Endothelial cell of hepatic sinusoid (primary cell): ENCODE measurements around the gene PAGR1.
"Not testable (repeated sequence)": the region's sequence is repeated elsewhere in the genome, so short reads cannot be mapped to it uniquely, and the experiment has no call there.

Source experiments
- in situ Hi-C: cut with HindIII; loops from 2 replicates; pipeline ENCODE4 v1.10.0; 2017; ENCODE audit warnings: low sequenced_read_pairs

Gene PAGR1

DNA sequence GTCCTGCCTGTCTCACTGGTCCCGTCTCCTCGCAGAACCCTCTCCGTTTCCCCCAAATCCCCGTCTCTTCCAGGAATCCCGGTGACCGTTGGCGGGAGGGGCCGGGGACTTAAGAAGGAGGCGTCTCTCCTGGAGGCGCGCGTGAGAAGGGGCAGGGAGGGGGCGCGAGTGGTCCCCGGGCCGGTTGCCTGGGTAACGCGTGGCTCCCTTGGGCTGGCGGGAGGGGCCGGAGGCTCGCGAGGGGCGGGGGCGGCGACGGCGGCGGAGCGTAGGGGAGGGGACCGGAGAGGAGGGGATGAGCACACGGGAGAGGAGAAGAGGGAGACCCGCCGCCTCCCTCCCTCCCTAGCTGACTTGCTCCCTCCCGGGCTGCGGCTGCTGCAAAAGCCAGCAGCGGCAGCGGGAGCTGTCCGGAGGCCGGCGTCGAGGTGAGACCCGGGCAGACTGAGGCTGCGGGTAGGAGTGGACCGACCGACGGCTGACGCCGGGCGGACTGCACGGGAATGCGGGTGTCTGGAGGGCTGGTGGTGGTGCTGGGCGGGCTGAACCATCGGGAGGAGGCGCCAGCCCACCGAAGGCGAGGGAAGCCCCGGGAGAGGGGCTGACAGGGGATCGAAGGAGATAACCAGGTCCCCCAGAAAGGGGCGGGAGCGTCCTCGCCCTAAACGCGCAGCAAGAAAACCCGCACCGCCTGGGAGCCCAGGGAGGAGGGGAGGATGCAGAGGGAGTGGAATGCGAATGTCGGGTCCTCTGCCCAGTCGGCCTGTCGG, 3.9 kb upstream of the PAGR1 start, which contains the start of gene PRRT2:
Gene PRRT2, plus strand, starts transcription at position 298 of the 770 bp plus-strand sequence. CDS start 862 bp downstream, outside the sequence.
- in situ Hi-C loops = no loop called here

- in situ Hi-C loops = no loop called here
These were observed 3.0 kb upstream of the PAGR1 start for GRCh38 chr16:29812754-29813643.

GRCh38 chr16:29813644-29814562, 2.0 kb upstream of the PAGR1 start:
- in situ Hi-C loops = no loop called here

DNA sequence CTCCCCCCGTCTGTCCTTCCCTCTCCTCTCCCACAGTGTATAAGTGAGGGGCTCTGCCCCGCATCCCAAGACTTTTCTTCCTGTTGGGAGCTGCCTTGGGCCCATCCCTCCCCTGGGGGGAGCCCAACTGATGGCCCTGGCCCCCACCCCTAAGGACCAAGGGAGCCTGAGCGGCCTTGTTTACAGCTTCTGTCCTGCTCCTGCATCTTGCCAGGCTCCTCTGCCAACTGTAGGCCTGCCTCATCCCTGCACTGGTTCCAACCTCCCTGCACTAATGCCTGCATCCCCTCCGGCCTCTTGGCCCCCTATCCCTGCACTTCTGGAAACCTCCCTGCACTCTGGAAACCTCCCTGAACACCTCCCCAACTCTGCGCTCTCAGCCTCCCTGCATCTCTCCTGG, 1.4 kb upstream of the PAGR1 start:
- in situ Hi-C loops = no loop called here

GRCh38 chr16:29815032-29815721, 775 bp upstream of the PAGR1 start:
- in situ Hi-C loops = no loop called here

DNA sequence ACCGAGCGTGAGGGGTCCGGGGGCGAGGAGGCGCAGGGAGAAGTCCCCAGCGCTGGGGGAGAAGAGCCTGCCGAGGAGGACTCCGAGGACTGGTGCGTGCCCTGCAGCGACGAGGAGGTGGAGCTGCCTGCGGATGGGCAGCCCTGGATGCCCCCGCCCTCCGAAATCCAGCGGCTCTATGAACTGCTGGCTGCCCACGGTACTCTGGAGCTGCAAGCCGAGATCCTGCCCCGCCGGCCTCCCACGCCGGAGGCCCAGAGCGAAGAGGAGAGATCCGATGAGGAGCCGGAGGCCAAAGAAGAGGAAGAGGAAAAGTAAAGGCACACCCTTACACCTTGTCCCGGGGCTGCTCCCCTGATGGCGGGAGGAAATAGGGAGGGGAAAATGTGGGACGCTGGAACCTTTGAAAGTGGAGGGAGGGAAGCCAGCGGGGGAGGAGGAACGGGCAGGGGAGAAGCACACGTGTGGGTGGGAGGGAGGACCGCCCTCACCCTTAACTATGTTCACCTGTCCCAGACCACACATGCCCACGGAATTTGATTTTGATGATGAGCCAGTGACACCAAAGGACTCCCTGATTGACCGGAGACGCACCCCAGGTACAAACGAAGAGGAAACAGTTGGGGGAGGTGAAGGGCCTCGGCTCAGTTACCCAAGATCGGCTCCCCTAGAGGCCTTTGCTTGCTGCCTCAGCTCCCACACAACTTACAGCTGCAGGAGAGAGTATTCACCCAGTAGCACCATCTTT, 916 bp downstream of the PAGR1 start:
- in situ Hi-C loops = no loop called here

DNA sequence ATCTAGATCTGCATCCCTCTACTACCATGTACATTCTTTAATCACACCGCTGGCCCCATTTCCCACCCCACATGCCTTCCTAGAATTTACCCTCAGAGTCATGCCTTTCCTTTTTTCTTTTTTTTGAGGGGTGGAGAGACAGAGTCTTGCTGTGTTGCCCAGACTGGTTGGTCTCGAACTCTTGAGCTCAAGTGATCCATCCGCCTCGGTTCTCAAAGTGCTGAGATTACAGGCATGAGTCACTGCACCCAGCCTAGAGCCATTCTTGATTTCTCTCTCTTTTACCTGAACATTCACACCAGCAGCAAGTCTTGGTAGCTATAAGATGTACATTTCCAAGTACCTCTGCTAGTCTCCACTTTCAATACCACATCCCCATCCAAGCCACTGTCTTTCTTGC, 2.1 kb downstream of the PAGR1 start:
- in situ Hi-C loops = no loop called here

- in situ Hi-C loops = no loop called here
These were observed 3.6 kb downstream of the PAGR1 start for GRCh38 chr16:29819506-29819905.

- in situ Hi-C loops = no loop called here
These were observed 4.3 kb downstream of the PAGR1 start, which contains the start of gene MVP for GRCh38 chr16:29820271-29820701. TSS of gene MVP (plus strand) at chr16:29820462. CDS start at chr16:29830550, 10,088 bp downstream.

- in situ Hi-C loops = no loop called here
These were observed 5.0 kb downstream of the PAGR1 start for GRCh38 chr16:29820730-29821642.

DNA sequence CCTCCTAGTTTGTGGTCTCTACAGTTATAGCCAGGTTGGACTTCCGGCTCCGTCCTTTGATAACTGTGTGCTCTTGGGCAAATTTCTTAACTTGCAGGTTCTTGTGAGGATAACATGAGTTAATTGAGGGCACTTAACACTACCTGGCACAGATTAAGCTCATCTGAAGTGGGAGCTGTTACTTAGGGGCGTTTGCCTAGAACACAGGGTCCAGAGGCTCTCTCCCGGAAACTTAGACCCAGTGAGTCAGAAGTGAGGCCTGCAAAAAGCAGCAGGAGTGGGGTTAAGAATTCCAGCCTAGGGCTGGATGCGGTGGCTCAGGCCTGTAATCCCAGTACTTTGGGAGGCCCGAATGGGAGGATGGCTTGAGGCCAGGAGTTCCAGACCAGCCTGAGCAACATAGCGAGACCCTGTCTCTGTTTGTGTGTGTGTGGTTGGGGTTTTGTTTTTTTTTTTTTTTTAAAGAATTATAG, 5.7 kb downstream of the PAGR1 start:
- in situ Hi-C loops = no loop called here

- in situ Hi-C loops = loop anchor here (5.0 kb wide), 1 partner anchor 38 kb away; the partner anchor contains the start of gene CDIPT
These were observed 8.7 kb downstream of the PAGR1 start for GRCh38 chr16:29824589-29825144.

- in situ Hi-C loops = loop anchor here (5.0 kb wide), 1 partner anchor 37 kb away; the partner anchor contains the start of gene CDIPT
These were observed 9.4 kb downstream of the PAGR1 start for GRCh38 chr16:29825145-29826044.

- in situ Hi-C loops = loop anchor here (5.0 kb wide), 1 partner anchor 36 kb away; the partner anchor contains the start of gene CDIPT
These were observed 10.4 kb downstream of the PAGR1 start for GRCh38 chr16:29826342-29826695.

DNA sequence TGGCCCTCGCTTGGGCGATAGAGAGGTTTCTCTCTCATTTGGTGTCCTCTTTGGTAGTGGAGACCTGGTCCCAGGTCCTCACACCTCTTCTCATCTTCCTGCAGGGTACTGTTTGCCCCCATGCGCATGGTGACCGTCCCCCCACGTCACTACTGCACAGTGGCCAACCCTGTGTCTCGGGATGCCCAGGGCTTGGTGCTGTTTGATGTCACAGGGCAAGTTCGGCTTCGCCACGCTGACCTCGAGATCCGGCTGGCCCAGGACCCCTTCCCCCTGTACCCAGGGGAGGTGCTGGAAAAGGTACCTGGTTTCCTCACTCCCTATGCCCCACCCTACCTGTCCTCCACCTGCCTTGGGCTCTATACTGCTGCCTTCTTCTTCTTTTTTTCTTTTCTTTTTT, 14.8 kb downstream of the PAGR1 start:
- in situ Hi-C loops = no loop called here

- in situ Hi-C loops = no loop called here
These were observed 15.5 kb downstream of the PAGR1 start for GRCh38 chr16:29831490-29831889.

- in situ Hi-C loops = not testable (repeated sequence)
These were observed 17.3 kb downstream of the PAGR1 start for GRCh38 chr16:29833219-29833618.
